GM10248 (cell line): ENCODE results near the gene GSS.

ENCODE experiments used
- CTCF ChIA-PET: fragments of 300-600 bp; sonication (Branson Sonifier 250); formaldehyde crosslinking; extraction: SDS; loops from one replicate; lab custom pipeline; 2021; ENCODE audit warnings: antibody characterized with exemption; lab: Yijun Ruan, JAX
- POLR2A ChIA-PET: fragments of 350-650 bp; sonication (Branson Sonifier 250); formaldehyde crosslinking; extraction: SDS; loops from one replicate; lab custom pipeline; 2020; ENCODE audit warnings: antibody characterized with exemption; lab: Yijun Ruan, JAX
- DNase-seq: peaks from one replicate; pipeline ENCODE4 v3.0.0; 2012; ENCODE audit errors: extremely low spot score
- TF ChIP-seq, protein P1 (sequence below): IDR thresholded peaks from 2 replicates; pipeline ENCODE4 v1.5.1; 2012; ENCODE audit warnings: mild to moderate bottlenecking, low read depth; ENCODE audit errors: extremely low read depth, missing control alignments, control extremely low read depth

GSS gene

DNA sequence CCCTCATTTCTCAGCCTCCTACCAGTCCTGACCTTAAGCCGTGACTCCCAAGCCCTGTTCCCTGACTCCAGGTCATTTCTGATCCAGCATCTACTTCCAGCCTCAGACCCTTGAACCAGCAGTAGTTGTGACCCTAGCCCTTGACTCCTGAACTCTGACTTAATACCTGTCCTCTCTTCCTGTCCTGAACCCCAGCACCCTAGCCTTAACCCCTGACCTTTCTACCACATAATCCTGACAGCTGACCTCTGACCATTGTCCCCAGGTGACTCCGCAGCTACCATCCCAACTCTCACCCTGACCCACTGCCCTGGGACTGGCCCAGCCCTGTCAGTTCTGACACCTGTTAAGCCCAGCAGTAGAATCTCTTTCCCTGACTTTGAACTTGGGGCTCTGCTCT lies 42.2 kb upstream of the GSS start:
- CTCF ChIA-PET, result interaction anchor here (1.0 to 1.3 kb wide), 2 partner anchors 10 to 125 kb away, joined by 3 to 5 read pairs; partner anchors contain the start of gene GGT7
- POLR2A ChIA-PET, result no interaction called here
- TF ChIP-seq, protein P1, sequence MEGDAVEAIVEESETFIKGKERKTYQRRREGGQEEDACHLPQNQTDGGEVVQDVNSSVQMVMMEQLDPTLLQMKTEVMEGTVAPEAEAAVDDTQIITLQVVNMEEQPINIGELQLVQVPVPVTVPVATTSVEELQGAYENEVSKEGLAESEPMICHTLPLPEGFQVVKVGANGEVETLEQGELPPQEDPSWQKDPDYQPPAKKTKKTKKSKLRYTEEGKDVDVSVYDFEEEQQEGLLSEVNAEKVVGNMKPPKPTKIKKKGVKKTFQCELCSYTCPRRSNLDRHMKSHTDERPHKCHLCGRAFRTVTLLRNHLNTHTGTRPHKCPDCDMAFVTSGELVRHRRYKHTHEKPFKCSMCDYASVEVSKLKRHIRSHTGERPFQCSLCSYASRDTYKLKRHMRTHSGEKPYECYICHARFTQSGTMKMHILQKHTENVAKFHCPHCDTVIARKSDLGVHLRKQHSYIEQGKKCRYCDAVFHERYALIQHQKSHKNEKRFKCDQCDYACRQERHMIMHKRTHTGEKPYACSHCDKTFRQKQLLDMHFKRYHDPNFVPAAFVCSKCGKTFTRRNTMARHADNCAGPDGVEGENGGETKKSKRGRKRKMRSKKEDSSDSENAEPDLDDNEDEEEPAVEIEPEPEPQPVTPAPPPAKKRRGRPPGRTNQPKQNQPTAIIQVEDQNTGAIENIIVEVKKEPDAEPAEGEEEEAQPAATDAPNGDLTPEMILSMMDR, result no peak

DNA sequence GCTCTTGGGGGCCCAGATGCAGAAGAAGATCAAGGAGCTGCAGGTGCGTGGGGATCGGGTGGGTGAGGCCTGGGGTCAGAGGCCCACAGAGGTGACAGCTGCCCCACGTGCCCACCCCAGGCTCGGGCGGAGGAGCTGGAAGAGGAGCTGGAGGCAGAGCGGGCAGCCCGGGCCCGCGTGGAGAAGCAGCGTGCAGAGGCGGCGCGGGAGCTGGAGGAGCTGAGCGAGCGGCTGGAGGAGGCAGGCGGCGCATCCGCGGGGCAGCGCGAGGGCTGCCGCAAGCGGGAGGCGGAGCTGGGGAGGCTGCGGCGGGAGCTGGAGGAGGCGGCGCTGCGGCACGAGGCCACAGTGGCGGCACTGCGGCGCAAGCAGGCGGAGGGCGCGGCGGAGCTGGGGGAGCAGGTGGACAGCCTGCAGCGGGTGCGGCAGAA lies 41.5 kb upstream of the GSS start:
- ChIA-PET POLR2A (interaction anchor here (0.7 kb wide), 1 partner anchor 9 kb away, joined by 3 read pairs; no protein-coding TSS in a partner anchor), CTCF (interaction anchor here (1.0 to 1.3 kb wide), 2 partner anchors 10 to 124 kb away, joined by 3 to 5 read pairs; partner anchors contain the start of gene GGT7)
- TF ChIP-seq, protein P1, result no peak
- no peak for DNase-seq

More for the DNA sequence above, 42.2 kb upstream of the GSS start:
- no peak for DNase-seq

DNA sequence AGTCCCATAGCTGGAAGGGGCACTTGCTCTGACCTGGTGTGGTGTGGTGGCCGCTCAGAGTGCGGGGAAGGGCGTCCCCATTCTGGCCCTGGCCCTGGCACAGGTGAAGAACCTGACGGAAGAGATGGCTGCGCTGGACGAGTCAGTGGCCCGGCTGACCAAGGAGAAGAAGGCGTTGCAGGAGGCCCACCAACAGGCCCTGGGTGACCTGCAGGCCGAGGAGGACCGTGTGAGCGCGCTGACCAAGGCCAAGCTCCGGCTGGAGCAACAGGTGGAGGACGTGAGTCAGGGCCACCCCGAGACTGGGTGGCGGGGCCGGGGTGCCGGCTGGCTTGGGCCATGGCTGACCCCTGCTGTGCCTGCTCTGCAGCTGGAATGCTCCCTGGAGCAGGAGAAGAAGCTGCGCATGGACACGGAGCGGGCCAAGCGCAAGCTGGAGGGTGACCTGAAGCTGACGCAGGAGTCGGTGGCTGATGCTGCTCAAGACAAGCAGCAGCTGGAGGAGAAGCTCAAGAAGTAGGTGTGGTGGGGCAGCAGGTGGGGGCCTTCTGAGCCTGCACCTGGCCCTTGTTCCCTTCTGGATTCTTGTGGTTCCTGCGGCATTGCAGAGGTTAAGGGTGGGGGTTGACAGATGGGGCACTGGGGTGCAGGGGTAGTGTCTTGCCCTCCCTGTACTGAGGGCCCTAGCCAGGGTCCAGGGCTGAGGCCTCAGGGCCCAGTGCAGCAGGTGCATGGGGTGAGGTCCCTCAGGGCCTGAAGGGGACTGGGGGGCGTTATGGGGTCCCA lies 40.8 kb upstream of the GSS start:
- CTCF ChIA-PET, result interaction anchor here (1.0 kb wide), 1 partner anchor 11 kb away, joined by 5 read pairs; no protein-coding TSS in a partner anchor
- POLR2A ChIA-PET, result interaction anchor here (0.7 kb wide), 1 partner anchor 9 kb away, joined by 3 read pairs; no protein-coding TSS in a partner anchor
- no peak for DNase-seq
- TF ChIP-seq, protein P1, result no peak

DNA sequence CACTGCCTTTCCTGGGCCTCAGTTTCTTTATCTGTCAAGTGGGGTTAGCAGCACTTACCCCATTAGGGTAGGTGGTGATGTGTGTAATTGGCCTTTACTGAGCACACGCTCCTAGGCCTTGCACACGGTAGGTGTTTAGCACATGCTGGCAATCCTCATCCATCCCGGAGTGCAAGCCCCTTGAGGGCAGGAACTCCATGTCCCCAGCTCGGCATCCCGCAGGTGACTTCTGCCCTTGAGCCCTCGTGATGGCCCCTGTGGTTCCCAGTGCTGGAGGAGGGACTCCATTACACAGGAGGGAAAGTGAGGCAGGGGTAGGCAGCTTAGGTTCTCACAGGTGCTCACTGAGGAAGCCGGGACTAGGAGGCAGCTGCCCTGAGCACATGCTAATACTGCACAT lies 40.1 kb upstream of the GSS start:
- TF ChIP-seq, protein P1, result no peak
- DNase-seq, result no peak
- POLR2A ChIA-PET, result no interaction called here
- CTCF ChIA-PET, result interaction anchor here (1.3 to 1.8 kb wide), 2 partner anchors 112 to 308 kb away, joined by 3 to 4 read pairs; no protein-coding TSS in a partner anchor

DNA sequence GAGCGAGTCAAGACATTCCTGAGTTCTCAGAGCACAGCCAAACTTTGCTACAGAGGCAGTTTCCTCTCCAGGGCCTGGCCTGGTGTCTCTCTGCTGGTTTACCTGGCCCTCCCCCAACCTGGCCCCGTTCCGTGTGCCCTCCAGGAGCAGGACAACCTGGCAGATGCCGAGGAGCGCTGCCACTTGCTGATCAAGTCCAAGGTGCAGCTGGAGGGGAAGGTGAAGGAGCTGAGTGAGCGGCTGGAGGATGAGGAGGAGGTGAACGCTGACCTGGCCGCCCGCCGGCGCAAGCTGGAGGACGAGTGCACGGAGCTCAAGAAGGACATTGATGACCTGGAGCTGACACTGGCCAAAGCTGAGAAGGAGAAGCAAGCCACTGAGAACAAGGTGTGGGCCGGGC lies 39.6 kb upstream of the GSS start:
- no peak for DNase-seq
- POLR2A ChIA-PET, result no interaction called here
- TF ChIP-seq, protein P1, result no peak
- CTCF ChIA-PET, result interaction anchor here (1.3 to 1.8 kb wide), 2 partner anchors 112 to 309 kb away, joined by 3 to 4 read pairs; no protein-coding TSS in a partner anchor

DNA sequence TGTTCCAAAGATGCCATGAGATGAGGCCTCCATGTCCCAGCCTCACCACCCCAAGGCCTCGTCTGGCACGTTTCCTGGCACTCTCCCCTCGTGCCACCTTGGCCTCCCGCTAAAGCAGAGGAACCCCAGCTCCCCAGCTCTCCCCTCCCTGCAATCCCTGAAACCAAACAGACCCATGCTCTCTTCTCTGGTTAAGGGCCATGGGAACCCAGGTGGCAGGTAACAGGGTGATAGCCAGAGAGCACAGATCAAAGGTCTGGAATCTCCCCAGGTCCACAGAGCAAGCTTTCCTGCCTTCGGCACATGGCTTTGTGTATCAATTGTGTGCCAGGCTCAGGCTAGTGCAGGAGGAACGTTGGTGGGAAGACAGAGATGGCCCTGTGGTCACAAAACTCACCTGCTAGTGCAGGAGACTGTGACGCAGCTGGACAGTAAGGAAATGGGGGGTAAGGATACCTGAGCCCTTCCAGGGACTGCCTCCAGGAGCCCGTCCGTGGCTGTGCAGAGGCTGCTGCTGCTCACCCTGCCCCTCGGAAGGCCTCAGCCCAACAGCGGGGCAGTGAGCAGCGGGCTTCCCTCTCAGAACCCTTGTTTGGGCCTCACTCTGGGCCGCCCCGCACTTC lies 39.0 kb upstream of the GSS start:
- CTCF ChIA-PET, result interaction anchor here (1.3 to 1.8 kb wide), 2 partner anchors 111 to 309 kb away, joined by 3 to 4 read pairs; no protein-coding TSS in a partner anchor
- TF ChIP-seq, protein P1, result no peak
- POLR2A ChIA-PET, result no interaction called here
- no peak for DNase-seq
